ENCODE measurements around the gene CHST11. TPM values are rescaled to one million over a fixed set of nuclear protein-coding genes. Genes with fewer than 3 reads are reported as not detected.

The CHST11 gene
- total and polyA plus RNA-seq, 10 donors = 5.2 to 65.1 (median 48.4) TPM

- H3K4me1 ChIP-seq = peaks cover 12 to 88% (median 67%) of the 10 kb centered on the region in 6 donors
- TF ChIP-seq POLR2AphosphoS5 (IDR thresholded peaks at IDR 0.05) (no peak), CTCF (IDR thresholded peaks at IDR 0.05 in 8 of 11, conservative IDR thresholded peaks at IDR 0.05 in 3 of 11) (no peak), POLR2A (IDR thresholded peaks at IDR 0.05) (no peak)
- H3K9me3 ChIP-seq = no peaks in the 10 kb centered on the region
- WGBS, 5 donors = 75 to 87% (median 84%) methylated on average over 6 of the region's 6 CpGs
- H3K27me3 ChIP-seq (replicated peaks in 1 of 7) = no peaks in the 10 kb centered on the region
- no peaks in the 10 kb centered on the region for H3K36me3 ChIP-seq
- no peak overlapping the region for H3K27ac ChIP-seq
- no peak for DNase-seq
- no peak overlapping the region for H3K4me3 ChIP-seq
- intact Hi-C loops (cut with DNase I; ENCODE audit: low total_unique reads) = no loop called here
Observed at GRCh38 chr12:104578453-104578852, 121.7 kb downstream of the CHST11 start.

- peaks cover 12 to 100% (median 73%) of the 10 kb centered on the region in 6 donors for H3K4me1 ChIP-seq
- H3K36me3 ChIP-seq = no peaks in the 10 kb centered on the region
- no peak overlapping the region for H3K4me3 ChIP-seq
- H3K27me3 ChIP-seq (replicated peaks in 1 of 7) = no peaks in the 10 kb centered on the region
- peak overlapping the region in 2 of 8 donors; percentile 12 to 19 for H3K27ac ChIP-seq
- TF ChIP-seq POLR2AphosphoS5 (IDR thresholded peaks at IDR 0.05) (no peak), CTCF (IDR thresholded peaks at IDR 0.05 in 8 of 11, conservative IDR thresholded peaks at IDR 0.05 in 3 of 11) (no peak), POLR2A (IDR thresholded peaks at IDR 0.05) (no peak)
- H3K9me3 ChIP-seq = no peaks in the 10 kb centered on the region
- DNase-seq = no peak
- WGBS, 5 donors = 56 to 65% (median 61%) methylated on average over 7 of the region's 7 CpGs
- intact Hi-C loops (cut with DNase I; ENCODE audit: low total_unique reads) = no loop called here
Observed at GRCh38 chr12:104579718-104580495, 123.2 kb downstream of the CHST11 start.

DNA sequence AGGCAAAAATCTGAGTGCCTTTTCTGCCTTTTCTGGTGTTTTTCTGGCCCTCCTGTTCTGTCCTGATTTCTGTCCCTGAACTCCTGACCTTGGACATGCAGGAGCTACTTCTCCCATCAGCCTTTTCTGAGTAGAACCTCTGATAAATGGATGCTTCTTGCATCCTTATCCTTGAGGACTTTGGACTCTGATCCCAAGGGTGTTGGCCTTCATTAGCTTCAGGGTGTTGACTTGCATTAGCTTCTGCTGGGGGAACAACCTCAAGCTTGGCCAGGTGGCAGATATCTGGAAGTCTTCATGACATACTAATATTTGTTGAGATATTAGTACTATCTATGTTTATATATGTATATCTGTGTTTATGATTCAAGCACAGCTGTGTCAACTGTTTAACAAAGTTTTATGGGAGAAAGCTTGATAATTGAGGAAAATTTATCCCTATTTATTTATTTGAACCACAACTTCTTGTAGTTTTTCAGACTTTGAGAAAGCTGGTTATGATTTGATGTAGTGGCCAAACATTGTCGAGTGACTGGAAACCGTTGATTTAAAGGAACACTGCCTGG, 124.3 kb downstream of the CHST11 start:
- Histone ChIP-seq H3K4me1 (peaks cover 12 to 95% (median 62%) of the 10 kb centered on the region in 6 donors), H3K27me3 (replicated peaks in 1 of 7) (no peaks in the 10 kb centered on the region), H3K9me3 (no peaks in the 10 kb centered on the region), H3K4me3 (no peak overlapping the region), H3K27ac (no peak overlapping the region), H3K36me3 (no peaks in the 10 kb centered on the region)
- 75 to 94% (median 88%) methylated on average over 2 of the region's 2 CpGs for WGBS, 5 donors
- no peak for DNase-seq
- intact Hi-C loops (cut with DNase I; ENCODE audit: low total_unique reads) = no loop called here
- no peak for TF ChIP-seq POLR2AphosphoS5 (IDR thresholded peaks at IDR 0.05)
- no peak for TF ChIP-seq CTCF (IDR thresholded peaks at IDR 0.05 in 8 of 11, conservative IDR thresholded peaks at IDR 0.05 in 3 of 11)
- TF ChIP-seq POLR2A (IDR thresholded peaks at IDR 0.05) = no peak

- Histone ChIP-seq H3K4me3 (peak overlapping the region in 1 of 8 donors; percentile 19), H3K4me1 (peaks cover 12 to 85% (median 50%) of the 10 kb centered on the region in 6 donors), H3K9me3 (no peaks in the 10 kb centered on the region), H3K36me3 (no peaks in the 10 kb centered on the region), H3K27ac (no peak overlapping the region), H3K27me3 (replicated peaks in 1 of 7) (no peaks in the 10 kb centered on the region)
- TF ChIP-seq POLR2AphosphoS5 (IDR thresholded peaks at IDR 0.05) (peak in 1 of 3 donors; percentile 58), CTCF (IDR thresholded peaks at IDR 0.05 in 8 of 11, conservative IDR thresholded peaks at IDR 0.05 in 3 of 11) (no peak)
- WGBS, 5 donors = 58 to 80% (median 71%) methylated on average over 4 of the region's 4 CpGs
- intact Hi-C loops (cut with DNase I; ENCODE audit: low total_unique reads) = no loop called here
- DNase-seq = no peak
Observed at GRCh38 chr12:104582739-104583138, 126.0 kb downstream of the CHST11 start.

All from spleen (tissue), 11 donors.